Measurements from ENCODE around the gene TGFB1I1. TPM values are rescaled to one million over a fixed set of nuclear protein-coding genes. Genes with fewer than 3 reads are reported as not detected.

The TGFB1I1 gene
- total RNA-seq, 1 experiment from 2014 or later, result 8.7 TPM

DNA sequence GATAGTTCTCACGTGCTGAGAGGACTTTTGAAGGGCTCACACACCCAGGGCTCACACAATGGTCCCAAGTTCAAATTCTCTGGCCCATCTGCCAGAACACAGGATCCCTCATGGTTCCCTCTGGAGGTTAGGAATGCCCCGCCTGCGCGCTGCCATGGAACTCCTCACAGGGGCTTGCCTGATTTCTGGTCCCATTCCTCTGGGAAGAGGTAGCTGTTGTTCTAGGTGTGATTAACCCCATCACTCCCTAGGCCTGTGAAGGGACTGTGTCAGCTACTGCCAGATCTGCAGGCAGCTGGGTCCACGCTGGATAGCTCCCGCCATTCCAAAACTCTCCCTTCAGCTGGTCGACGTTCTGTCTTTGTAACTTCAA, 15.0 kb upstream of the TGFB1I1 start:
- Histone ChIP-seq H3K36me3 (ENCODE audit: control insufficient read depth in 1 of 2, insufficient read depth in 2 of 2, low read length in 2 of 2) (no peaks in the 10 kb centered on the region), H3K4me1 (ENCODE audit: control insufficient read depth in 1 of 2, insufficient read depth in 2 of 2, low read length in 2 of 2) (peaks cover 23 to 66% of the 10 kb centered on the region in 2 experiments), H3K9me2 (ENCODE audit: insufficient read depth) (no peaks in the 10 kb centered on the region), H3K79me2 (ENCODE audit: insufficient read depth, low read length) (peaks cover 36% of the 10 kb centered on the region), H4K20me1 (ENCODE audit: insufficient read depth) (no peaks in the 10 kb centered on the region), H3K27me3 (ENCODE audit: insufficient read depth, low read length) (no peaks in the 10 kb centered on the region), H3K27ac (ENCODE audit: low read depth, low read length) (no peak overlapping the region), H3K9ac (ENCODE audit: low read length) (no peak overlapping the region), H3K4me2 (ENCODE audit: low read length) (no peak overlapping the region), H3K4me3 (replicated peaks in 1 of 2; ENCODE audit: low read depth in 1 of 2, low read length in 2 of 2) (no peak overlapping the region), H2AFZ (ENCODE audit: low read depth, low read length, poor library complexity, severe bottlenecking) (no peak overlapping the region), H3K9me3 (ENCODE audit: control insufficient read depth in 1 of 2, insufficient read depth in 1 of 2, low read depth in 1 of 2, low read length in 2 of 2) (no peaks in the 10 kb centered on the region)
- RAD21 ChIA-PET (ENCODE audit: low non-redundant PET in 1 of 2, low total read pairs in 2 of 2, uncharacterized antibody in 2 of 2, unreplicated experiment in 2 of 2), result no interaction called here
- TF ChIP-seq, protein P1, sequence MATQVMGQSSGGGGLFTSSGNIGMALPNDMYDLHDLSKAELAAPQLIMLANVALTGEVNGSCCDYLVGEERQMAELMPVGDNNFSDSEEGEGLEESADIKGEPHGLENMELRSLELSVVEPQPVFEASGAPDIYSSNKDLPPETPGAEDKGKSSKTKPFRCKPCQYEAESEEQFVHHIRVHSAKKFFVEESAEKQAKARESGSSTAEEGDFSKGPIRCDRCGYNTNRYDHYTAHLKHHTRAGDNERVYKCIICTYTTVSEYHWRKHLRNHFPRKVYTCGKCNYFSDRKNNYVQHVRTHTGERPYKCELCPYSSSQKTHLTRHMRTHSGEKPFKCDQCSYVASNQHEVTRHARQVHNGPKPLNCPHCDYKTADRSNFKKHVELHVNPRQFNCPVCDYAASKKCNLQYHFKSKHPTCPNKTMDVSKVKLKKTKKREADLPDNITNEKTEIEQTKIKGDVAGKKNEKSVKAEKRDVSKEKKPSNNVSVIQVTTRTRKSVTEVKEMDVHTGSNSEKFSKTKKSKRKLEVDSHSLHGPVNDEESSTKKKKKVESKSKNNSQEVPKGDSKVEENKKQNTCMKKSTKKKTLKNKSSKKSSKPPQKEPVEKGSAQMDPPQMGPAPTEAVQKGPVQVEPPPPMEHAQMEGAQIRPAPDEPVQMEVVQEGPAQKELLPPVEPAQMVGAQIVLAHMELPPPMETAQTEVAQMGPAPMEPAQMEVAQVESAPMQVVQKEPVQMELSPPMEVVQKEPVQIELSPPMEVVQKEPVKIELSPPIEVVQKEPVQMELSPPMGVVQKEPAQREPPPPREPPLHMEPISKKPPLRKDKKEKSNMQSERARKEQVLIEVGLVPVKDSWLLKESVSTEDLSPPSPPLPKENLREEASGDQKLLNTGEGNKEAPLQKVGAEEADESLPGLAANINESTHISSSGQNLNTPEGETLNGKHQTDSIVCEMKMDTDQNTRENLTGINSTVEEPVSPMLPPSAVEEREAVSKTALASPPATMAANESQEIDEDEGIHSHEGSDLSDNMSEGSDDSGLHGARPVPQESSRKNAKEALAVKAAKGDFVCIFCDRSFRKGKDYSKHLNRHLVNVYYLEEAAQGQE (IDR thresholded peaks at IDR 0.05; ENCODE audit: low read depth), result no peak
- TF ChIP-seq, protein P2, sequence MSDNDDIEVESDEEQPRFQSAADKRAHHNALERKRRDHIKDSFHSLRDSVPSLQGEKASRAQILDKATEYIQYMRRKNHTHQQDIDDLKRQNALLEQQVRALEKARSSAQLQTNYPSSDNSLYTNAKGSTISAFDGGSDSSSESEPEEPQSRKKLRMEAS (IDR thresholded peaks at IDR 0.05), result no peak
- no peak for ATAC-seq
- BruUV-seq (replicated peaks), result no TSS peak
- CTCF ChIA-PET, result interaction anchor here (1.4 to 6.0 kb wide), 2 partner anchors 12 to 13 kb away, joined by 3 to 36 read pairs; partner anchors contain the start of gene ZNF843
- no peak for DNase-seq (ENCODE audit: low read depth, low spot score)
- POLR2A ChIA-PET, result no interaction called here
- intact Hi-C loops (cut with micrococcal nuclease), result loop anchor here (5.0 to 10.0 kb wide), 3 partner anchors 242 to 382 kb away; partner anchors contain the start of genes PRSS8, PYDC1, TRIM72 and ZNF646

DNA sequence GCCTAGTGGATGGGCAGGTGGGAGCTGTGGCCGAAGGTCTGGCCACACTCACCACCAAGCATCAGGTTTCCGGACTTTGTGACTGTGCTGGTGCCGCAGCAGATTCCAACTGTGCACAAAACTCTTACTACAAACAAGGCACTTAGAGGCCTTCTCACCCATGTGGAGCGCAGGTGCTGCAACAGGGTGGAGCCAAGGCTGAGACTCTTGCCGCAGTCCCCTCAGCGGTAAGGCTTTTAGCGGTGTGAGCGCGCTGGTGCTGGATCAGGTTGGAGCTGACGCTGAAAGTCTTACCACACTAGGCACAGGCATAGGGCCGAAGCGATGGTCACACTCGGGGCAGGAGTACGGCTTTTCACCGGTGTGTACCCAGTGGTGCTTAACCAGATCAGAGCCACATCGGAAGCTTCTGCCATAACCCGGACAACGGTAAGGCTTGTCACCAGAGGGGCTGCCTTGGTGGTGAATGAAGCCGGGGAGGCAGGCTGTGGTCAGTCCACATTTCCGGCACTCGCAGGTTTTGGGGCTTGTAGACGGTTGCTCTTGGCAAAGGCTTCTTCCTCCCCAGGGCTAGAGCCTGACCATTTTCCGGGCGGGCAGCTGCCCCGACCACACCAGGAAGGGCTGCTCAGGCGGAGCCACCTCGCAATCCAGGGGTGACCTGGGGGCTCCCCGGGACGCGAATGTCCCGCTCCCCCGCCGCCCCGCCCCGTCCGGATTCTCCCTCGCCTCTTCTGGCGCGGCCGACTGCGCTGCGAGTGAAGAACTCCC, 13.7 kb upstream of the TGFB1I1 start:
- Histone ChIP-seq H3K4me3 (replicated peaks in 1 of 2; ENCODE audit: low read depth in 1 of 2, low read length in 2 of 2) (peak overlapping the region; percentile 70 to 90), H3K79me2 (ENCODE audit: insufficient read depth, low read length) (peaks cover 36% of the 10 kb centered on the region), H3K9ac (ENCODE audit: low read length) (peak overlapping the region; percentile 86), H4K20me1 (ENCODE audit: insufficient read depth) (no peaks in the 10 kb centered on the region), H3K9me3 (ENCODE audit: control insufficient read depth in 1 of 2, insufficient read depth in 1 of 2, low read depth in 1 of 2, low read length in 2 of 2) (no peaks in the 10 kb centered on the region), H3K4me2 (ENCODE audit: low read length) (peak overlapping the region; percentile 84), H3K9me2 (ENCODE audit: insufficient read depth) (no peaks in the 10 kb centered on the region), H2AFZ (ENCODE audit: low read depth, low read length, poor library complexity, severe bottlenecking) (no peak overlapping the region), H3K36me3 (ENCODE audit: control insufficient read depth in 1 of 2, insufficient read depth in 2 of 2, low read length in 2 of 2) (no peaks in the 10 kb centered on the region), H3K27me3 (ENCODE audit: insufficient read depth, low read length) (no peaks in the 10 kb centered on the region), H3K27ac (ENCODE audit: low read depth, low read length) (peak overlapping the region; percentile 97), H3K4me1 (ENCODE audit: control insufficient read depth in 1 of 2, insufficient read depth in 2 of 2, low read length in 2 of 2) (peaks cover 10 to 53% of the 10 kb centered on the region in 2 experiments)
- ATAC-seq (no peak), DNase-seq (ENCODE audit: low read depth, low spot score) (no peak)
- ChIA-PET RAD21 (ENCODE audit: low non-redundant PET in 1 of 2, low total read pairs in 2 of 2, uncharacterized antibody in 2 of 2, unreplicated experiment in 2 of 2) (no interaction called here), POLR2A (interaction anchor here (1.3 kb wide), 1 partner anchor 278 kb away, joined by 4 read pairs; the partner anchor contains the start of gene FUS), CTCF (interaction anchor here (1.4 to 3.4 kb wide), 4 partner anchors 10 to 410 kb away, joined by 3 to 32 read pairs (median 4); no protein-coding TSS in a partner anchor)
- no peak for TF ChIP-seq ZNF274 (IDR thresholded peaks at IDR 0.05; ENCODE audit: low read depth, low read length)
- TF ChIP-seq, protein P3, sequence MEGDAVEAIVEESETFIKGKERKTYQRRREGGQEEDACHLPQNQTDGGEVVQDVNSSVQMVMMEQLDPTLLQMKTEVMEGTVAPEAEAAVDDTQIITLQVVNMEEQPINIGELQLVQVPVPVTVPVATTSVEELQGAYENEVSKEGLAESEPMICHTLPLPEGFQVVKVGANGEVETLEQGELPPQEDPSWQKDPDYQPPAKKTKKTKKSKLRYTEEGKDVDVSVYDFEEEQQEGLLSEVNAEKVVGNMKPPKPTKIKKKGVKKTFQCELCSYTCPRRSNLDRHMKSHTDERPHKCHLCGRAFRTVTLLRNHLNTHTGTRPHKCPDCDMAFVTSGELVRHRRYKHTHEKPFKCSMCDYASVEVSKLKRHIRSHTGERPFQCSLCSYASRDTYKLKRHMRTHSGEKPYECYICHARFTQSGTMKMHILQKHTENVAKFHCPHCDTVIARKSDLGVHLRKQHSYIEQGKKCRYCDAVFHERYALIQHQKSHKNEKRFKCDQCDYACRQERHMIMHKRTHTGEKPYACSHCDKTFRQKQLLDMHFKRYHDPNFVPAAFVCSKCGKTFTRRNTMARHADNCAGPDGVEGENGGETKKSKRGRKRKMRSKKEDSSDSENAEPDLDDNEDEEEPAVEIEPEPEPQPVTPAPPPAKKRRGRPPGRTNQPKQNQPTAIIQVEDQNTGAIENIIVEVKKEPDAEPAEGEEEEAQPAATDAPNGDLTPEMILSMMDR (IDR thresholded peaks at IDR 0.05 in 2 of 3, conservative IDR thresholded peaks at IDR 0.05 in 1 of 3; ENCODE audit: borderline replicate concordance in 1 of 3, insufficient read depth in 1 of 3, low read depth in 2 of 3, low read length in 2 of 3), result 0 out of 6 replicates have a peak, but pooled peaks of 1 of the 3 experiments have one; percentile 6
- no TSS peak for BruUV-seq (replicated peaks)
- intact Hi-C loops (cut with micrococcal nuclease), result loop anchor here (2.0 to 10.0 kb wide), 5 partner anchors 239 to 411 kb away; partner anchors contain the start of genes PRSS8, PYDC1, TRIM72 and ZNF646

Measured in HCT116 (cell line).